Neural crest cell (in vitro differentiated cells): ENCODE data around the gene ADSS1. TPM values are rescaled to one million over a fixed set of nuclear protein-coding genes. Genes with fewer than 3 reads are reported as not detected.

Experiments
- DNase-seq: peaks from one replicate; pipeline ENCODE4 v3.0.0; 2021; ENCODE audit warnings: low read depth, mixed read lengths, low spot score
- H3K27ac Mint-ChIP-seq: one replicate; pipeline ENCODE4 v1.8.0; 2021; ENCODE audit warnings: mild to moderate bottlenecking, mixed read lengths; ENCODE audit not compliant: unreplicated experiment
- H3K27me3 Mint-ChIP-seq: 2 replicates; pipeline ENCODE4 v1.8.0; 2021; ENCODE audit warnings: low read depth, mild to moderate bottlenecking, mixed read lengths
- H3K36me3 Mint-ChIP-seq: 2 replicates; pipeline ENCODE4 v1.8.0; 2021; ENCODE audit warnings: low read depth, mild to moderate bottlenecking, mixed read lengths
- H3K4me1 Mint-ChIP-seq: 2 replicates; pipeline ENCODE4 v1.8.0; 2021; ENCODE audit warnings: mixed read lengths
- H3K4me3 Mint-ChIP-seq: one replicate; pipeline ENCODE4 v1.8.0; 2021; ENCODE audit warnings: mild to moderate bottlenecking, mixed read lengths
- H3K9me3 Mint-ChIP-seq: 2 replicates; pipeline ENCODE4 v1.8.0; 2021; ENCODE audit warnings: mixed read lengths
- total RNA-seq: library from RNA; stranded (reverse); gene quantifications from 2 replicates; pipeline ENCODE4 v1.2.1, GENCODE V29; 2021
- TF ChIP-seq, protein P1 (sequence below): fragments of 200-600 bp; sonication (generic); conservative IDR thresholded peaks from 2 replicates; pipeline ENCODE4 v1.5.0; 2021; ENCODE audit warnings: antibody characterized with exemption, mild to moderate bottlenecking

The ADSS1 gene
- total RNA-seq, 1 donor from 2014 or later, result 5.0 TPM

- Mint-ChIP-seq H3K9me3 (no peaks in the 10 kb centered on the region), H3K27ac (no peak overlapping the region), H3K4me3 (peak overlapping the region; percentile 12), H3K36me3 (peaks cover 9% of the 10 kb centered on the region), H3K27me3 (peaks cover 4% of the 10 kb centered on the region), H3K4me1 (peaks cover 25% of the 10 kb centered on the region)
- no peak for DNase-seq
- TF ChIP-seq, protein P1, sequence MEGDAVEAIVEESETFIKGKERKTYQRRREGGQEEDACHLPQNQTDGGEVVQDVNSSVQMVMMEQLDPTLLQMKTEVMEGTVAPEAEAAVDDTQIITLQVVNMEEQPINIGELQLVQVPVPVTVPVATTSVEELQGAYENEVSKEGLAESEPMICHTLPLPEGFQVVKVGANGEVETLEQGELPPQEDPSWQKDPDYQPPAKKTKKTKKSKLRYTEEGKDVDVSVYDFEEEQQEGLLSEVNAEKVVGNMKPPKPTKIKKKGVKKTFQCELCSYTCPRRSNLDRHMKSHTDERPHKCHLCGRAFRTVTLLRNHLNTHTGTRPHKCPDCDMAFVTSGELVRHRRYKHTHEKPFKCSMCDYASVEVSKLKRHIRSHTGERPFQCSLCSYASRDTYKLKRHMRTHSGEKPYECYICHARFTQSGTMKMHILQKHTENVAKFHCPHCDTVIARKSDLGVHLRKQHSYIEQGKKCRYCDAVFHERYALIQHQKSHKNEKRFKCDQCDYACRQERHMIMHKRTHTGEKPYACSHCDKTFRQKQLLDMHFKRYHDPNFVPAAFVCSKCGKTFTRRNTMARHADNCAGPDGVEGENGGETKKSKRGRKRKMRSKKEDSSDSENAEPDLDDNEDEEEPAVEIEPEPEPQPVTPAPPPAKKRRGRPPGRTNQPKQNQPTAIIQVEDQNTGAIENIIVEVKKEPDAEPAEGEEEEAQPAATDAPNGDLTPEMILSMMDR, result no peak
Observed at GRCh38 chr14:104757238-104757585, 33.2 kb downstream of the ADSS1 start.

DNA sequence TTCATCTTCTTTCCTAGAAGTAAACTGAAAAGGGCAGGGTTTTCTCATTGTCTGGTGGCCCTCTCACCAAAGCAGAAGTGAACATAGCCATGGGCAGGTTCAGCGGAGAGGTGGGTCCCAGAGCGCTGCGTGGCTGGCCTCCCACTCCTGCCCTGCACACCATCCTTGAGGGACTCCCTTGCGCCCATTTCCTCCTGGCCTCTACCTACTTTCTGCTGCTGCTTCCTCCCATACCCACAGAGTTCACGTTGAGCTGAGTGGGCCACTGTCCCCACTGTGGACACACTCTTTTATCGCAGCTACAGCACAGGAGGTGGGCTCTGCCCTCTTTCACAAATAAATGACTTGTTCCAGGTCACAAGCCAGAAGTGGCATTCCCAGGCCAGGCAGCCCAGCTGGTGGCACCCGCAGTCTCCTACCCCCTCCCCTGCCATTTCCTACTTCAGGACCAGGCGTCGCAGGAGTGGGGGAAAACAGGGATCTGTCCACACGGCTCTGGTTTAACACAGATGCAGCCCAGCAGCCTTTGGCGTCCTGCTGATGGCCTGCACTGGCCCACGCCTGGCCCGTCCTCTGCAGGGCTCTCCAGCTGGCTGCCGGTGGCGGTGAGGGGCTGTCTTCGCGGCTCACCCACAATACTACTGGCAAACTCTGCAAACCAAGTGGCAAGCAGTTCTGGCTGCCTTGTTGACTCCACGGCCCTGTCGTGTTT lies 33.8 kb downstream of the ADSS1 start:
- Mint-ChIP-seq H3K36me3 (peaks cover 7% of the 10 kb centered on the region), H3K4me3 (peak overlapping the region; percentile 23), H3K4me1 (peaks cover 20% of the 10 kb centered on the region), H3K27ac (no peak overlapping the region), H3K9me3 (no peaks in the 10 kb centered on the region), H3K27me3 (no peaks in the 10 kb centered on the region)
- TF ChIP-seq, protein P1, result no peak
- DNase-seq, result no peak

DNA sequence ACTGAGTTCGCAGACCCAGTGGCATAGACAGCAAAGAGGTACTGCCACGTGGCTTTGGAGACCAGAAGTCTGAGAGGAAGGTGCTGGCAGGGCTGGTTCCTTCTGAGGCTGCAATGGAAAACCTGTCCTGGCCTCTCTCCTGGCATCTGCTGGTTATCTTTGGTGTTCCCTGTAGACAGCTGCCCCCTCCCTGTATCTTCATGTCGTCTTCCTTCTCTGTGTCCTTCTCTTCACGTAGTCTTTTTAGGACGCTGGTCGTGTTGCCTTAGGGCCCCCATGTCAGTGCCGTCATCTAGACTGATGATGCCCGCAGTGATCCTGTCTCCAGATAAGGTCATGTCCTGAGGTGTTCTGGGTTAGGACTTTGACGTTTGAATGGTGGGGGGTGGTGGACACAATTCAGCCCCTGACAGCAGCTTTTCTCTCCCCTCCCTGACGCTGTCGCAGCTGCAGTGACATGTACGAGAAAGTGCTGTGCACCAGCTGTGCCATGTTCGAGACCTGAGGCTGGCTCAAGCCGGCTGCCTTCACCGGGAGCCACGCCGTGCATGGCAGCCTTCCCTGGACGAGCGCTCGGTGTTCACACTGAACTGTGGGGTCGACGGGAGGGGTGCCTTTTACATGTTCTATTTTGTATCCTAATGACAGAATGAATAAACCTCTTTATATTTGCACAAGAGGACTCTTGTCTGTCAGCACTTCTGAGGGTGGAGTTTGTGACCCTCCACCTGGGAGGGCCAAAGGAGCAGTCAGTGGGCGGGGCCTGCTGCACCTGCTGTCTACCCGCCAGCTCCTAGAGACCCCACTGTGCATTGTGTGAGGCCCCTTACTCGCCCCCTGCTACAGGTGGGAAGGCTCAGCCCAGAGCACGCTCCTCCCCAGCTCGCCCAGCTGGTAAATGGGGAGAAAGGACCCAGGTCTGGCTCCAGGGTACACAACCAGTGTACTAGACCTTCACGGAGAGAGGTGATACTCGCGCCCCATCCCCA lies 35.2 kb downstream of the ADSS1 start:
- Mint-ChIP-seq H3K36me3 (peaks cover 7% of the 10 kb centered on the region), H3K4me1 (peaks cover 11% of the 10 kb centered on the region), H3K9me3 (no peaks in the 10 kb centered on the region), H3K27ac (no peak overlapping the region), H3K27me3 (no peaks in the 10 kb centered on the region), H3K4me3 (peak overlapping the region; percentile 67)
- TF ChIP-seq, protein P1, result no peak
- DNase-seq, result no peak

GRCh38 chr14:104765517-104765916 lies 41.5 kb downstream of the ADSS1 start:
- no peak overlapping the region for H3K27ac Mint-ChIP-seq

DNA sequence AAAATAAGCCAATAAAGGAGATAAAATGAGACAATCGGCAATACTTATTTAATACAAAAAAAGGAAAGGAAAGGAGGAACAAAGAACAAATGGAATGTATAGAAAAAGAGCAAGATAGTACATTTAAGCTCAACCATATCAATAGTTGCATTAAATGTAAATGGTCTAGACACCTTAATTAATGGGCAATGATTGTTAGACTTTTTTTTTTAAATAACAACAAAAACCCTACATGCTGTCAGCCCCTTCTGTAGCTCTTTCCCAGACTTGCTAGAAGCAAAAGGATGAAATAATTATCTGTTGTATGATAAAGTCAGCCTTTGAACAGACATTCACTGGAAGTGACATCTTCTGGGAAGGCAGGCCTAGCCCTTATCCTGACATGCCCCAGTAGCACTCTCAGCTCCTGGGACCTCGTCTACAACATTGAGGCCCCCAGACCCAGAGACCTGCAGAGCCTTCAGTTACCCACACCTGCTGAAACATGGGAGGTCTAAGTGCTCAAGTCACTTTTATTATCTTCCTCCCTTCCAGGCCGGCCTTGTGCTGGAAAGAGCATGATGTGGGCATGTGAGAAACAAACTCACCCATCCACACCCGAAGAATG lies 42.3 kb downstream of the ADSS1 start:
- H3K4me3 Mint-ChIP-seq, result peak overlapping the region; percentile 65

More at GRCh38 chr14:104765517-104765916, 41.5 kb downstream of the ADSS1 start:
- Mint-ChIP-seq H3K36me3 (peaks cover 18% of the 10 kb centered on the region), H3K4me1 (peaks cover 18% of the 10 kb centered on the region), H3K9me3 (no peaks in the 10 kb centered on the region), H3K27me3 (no peaks in the 10 kb centered on the region), H3K4me3 (no peak overlapping the region)
- no peak for DNase-seq
- TF ChIP-seq, protein P1, result no peak

More for the DNA sequence above, 42.3 kb downstream of the ADSS1 start:
- Mint-ChIP-seq H3K36me3 (peaks cover 23% of the 10 kb centered on the region), H3K27ac (peak overlapping the region; percentile 73), H3K9me3 (no peaks in the 10 kb centered on the region), H3K4me1 (peaks cover 21% of the 10 kb centered on the region), H3K27me3 (no peaks in the 10 kb centered on the region)
- DNase-seq, result no peak
- TF ChIP-seq, protein P1, result no peak
